ENCODE data around the gene GOSR2.

DNA sequence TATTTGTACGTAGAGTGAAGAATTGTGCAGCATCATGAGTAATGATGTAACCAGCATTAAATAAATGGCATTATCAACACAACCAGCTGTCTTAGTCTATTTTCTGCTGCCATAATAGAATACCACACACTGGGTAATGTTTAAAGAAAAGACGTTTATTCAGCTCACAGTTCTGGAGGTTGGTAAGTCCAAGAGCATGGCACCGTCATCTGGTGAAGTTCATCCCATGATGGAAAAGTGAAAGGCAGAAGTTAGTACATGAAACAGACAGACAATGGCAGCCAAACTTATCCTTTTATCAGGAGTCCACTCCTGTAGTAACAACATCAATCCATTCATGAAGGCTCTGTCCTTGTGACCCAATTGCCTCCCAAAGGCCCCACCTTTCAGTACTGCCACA is 6.3 kb upstream of the GOSR2 start:
- TF ChIP-seq, protein P1, sequence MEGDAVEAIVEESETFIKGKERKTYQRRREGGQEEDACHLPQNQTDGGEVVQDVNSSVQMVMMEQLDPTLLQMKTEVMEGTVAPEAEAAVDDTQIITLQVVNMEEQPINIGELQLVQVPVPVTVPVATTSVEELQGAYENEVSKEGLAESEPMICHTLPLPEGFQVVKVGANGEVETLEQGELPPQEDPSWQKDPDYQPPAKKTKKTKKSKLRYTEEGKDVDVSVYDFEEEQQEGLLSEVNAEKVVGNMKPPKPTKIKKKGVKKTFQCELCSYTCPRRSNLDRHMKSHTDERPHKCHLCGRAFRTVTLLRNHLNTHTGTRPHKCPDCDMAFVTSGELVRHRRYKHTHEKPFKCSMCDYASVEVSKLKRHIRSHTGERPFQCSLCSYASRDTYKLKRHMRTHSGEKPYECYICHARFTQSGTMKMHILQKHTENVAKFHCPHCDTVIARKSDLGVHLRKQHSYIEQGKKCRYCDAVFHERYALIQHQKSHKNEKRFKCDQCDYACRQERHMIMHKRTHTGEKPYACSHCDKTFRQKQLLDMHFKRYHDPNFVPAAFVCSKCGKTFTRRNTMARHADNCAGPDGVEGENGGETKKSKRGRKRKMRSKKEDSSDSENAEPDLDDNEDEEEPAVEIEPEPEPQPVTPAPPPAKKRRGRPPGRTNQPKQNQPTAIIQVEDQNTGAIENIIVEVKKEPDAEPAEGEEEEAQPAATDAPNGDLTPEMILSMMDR (IDR thresholded peaks at IDR 0.05), result no peak
- TF ChIP-seq GABPA (IDR thresholded peaks at IDR 0.05; ENCODE audit: low read depth), result no peak
- TF ChIP-seq POLR2AphosphoS5 (IDR thresholded peaks at IDR 0.05; ENCODE audit: low read depth, low read length), result no peak
- TF ChIP-seq, protein P2, sequence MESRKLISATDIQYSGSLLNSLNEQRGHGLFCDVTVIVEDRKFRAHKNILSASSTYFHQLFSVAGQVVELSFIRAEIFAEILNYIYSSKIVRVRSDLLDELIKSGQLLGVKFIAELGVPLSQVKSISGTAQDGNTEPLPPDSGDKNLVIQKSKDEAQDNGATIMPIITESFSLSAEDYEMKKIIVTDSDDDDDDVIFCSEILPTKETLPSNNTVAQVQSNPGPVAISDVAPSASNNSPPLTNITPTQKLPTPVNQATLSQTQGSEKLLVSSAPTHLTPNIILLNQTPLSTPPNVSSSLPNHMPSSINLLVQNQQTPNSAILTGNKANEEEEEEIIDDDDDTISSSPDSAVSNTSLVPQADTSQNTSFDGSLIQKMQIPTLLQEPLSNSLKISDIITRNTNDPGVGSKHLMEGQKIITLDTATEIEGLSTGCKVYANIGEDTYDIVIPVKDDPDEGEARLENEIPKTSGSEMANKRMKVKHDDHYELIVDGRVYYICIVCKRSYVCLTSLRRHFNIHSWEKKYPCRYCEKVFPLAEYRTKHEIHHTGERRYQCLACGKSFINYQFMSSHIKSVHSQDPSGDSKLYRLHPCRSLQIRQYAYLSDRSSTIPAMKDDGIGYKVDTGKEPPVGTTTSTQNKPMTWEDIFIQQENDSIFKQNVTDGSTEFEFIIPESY (IDR thresholded peaks at IDR 0.05; ENCODE audit: borderline replicate concordance, low read depth), result no peak
- no peak for TF ChIP-seq TAF1 (IDR thresholded peaks at IDR 0.05; ENCODE audit: borderline replicate concordance, low read depth, low read length)
- TF ChIP-seq EZH2phosphoT487 (IDR thresholded peaks at IDR 0.05; ENCODE audit: borderline replicate concordance, low read depth), result no peak
